Endothelial cell of umbilical vein (primary cell): ENCODE results near the gene AP1G2. TPM values are rescaled to one million over a fixed set of nuclear protein-coding genes. Genes with fewer than 3 reads are reported as not detected.

Experiments
- BruUV-seq: library from RNA; stranded (reverse); fragments of 400-500 nt; replicated peaks from 2 replicates; lab custom pipeline; 2021; lab: Mats Ljungman, UMichigan
- CTCF ChIA-PET: fragments of 300-600, 350-600 bp; sonication (Branson Sonifier 250); formaldehyde crosslinking; loops from one replicate; lab custom pipeline; 2021; ENCODE audit warnings: antibody characterized with exemption, inconsistent platforms; lab: Charles Lee
- POLR2A ChIA-PET: fragments of 300-600, 350-600 bp; sonication (Branson Sonifier 250); formaldehyde crosslinking; loops from one replicate; lab custom pipeline; 2021; ENCODE audit warnings: antibody characterized with exemption, inconsistent platforms; lab: Charles Lee
- DNase-seq: peaks from one replicate; pipeline ENCODE4 v3.0.0-alpha.2; 2011; ENCODE audit warnings: low read depth, low spot score
- FAIRE-seq: peaks from 2 replicates; lab custom pipeline; 2011; peaks lifted over from hg19 to GRCh38; lab: Jason Lieb, UNC
- H2AFZ ChIP-seq: 2 replicates; pipeline ENCODE4 v1.6.0; 2012; ENCODE audit warnings: low read depth, low read length, control low read depth, inconsistent platforms
- H3K27ac ChIP-seq: 2 replicates; pipeline ENCODE4 v1.5.1; 2011; ENCODE audit warnings: low read depth, mild to moderate bottlenecking, control low read depth, low read length, moderate library complexity; ENCODE audit not compliant: insufficient read depth
- H3K27me3 ChIP-seq, 2 experiments: 2 replicates each; pipeline versions ENCODE4 v1.6.0 to v1.6.1; 2011; ENCODE audit warnings: low read length in 2 of 2, mixed read lengths in 1 of 2; ENCODE audit not compliant: control insufficient read depth in 2 of 2, insufficient read depth in 2 of 2
- H3K36me3 ChIP-seq, 2 experiments: 2 replicates in 1 of 2; 3 replicates in 1 of 2; pipeline ENCODE4 v1.5.1; 2011; ENCODE audit warnings: low read length in 2 of 2, mild to moderate bottlenecking in 1 of 2, moderate library complexity in 1 of 2; ENCODE audit not compliant: control insufficient read depth in 2 of 2, insufficient read depth in 2 of 2; ENCODE audit errors: extremely low read depth in 1 of 2
- H3K4me1 ChIP-seq: 3 replicates; pipeline ENCODE4 v1.5.1; 2011; ENCODE audit warnings: mild to moderate bottlenecking, low read length; ENCODE audit not compliant: control insufficient read depth, insufficient read depth; ENCODE audit errors: extremely low read depth
- H3K4me2 ChIP-seq: 2 replicates; pipeline ENCODE4 v1.6.1; 2011; ENCODE audit warnings: low read length, control low read depth, mixed read lengths; ENCODE audit not compliant: insufficient read depth
- H3K4me3 ChIP-seq, 3 experiments: fragments of 200-600 bp in 1 of 3; sonication (generic), shearing (Covaris generic) in 1 of 3; replicated peaks in 1 of 3; 2 replicates each; pipeline ENCODE4 v1.5.1; 2011 to 2016; ENCODE audit warnings: control low read depth in 3 of 3, low read length in 3 of 3, mild to moderate bottlenecking in 2 of 3, inconsistent platforms in 1 of 3, low read depth in 1 of 3, moderate library complexity in 1 of 3; ENCODE audit not compliant: insufficient read depth in 1 of 3
- H3K79me2 ChIP-seq: 2 replicates; pipeline ENCODE4 v1.6.0; 2012; ENCODE audit warnings: low read length, inconsistent platforms; ENCODE audit not compliant: control insufficient read depth, insufficient read depth
- H3K9ac ChIP-seq: replicated peaks from 2 replicates; pipeline ENCODE3; 2011; ENCODE audit warnings: low read length, control low read depth; ENCODE audit not compliant: insufficient read depth; ENCODE audit errors: extremely low read depth
- H3K9me1 ChIP-seq: replicated peaks from 3 replicates; pipeline ENCODE4 v1.6.0; 2011; ENCODE audit warnings: mild to moderate bottlenecking, low read length; ENCODE audit not compliant: control insufficient read depth, insufficient read depth; ENCODE audit errors: extremely low read depth
- H3K9me3 ChIP-seq: replicated peaks from 2 replicates; pipeline ENCODE4 v1.5.1; 2012; ENCODE audit warnings: low read length, inconsistent platforms; ENCODE audit not compliant: control insufficient read depth, insufficient read depth
- H4K20me1 ChIP-seq: replicated peaks from 2 replicates; pipeline ENCODE3; 2011; ENCODE audit warnings: mild to moderate bottlenecking, low read length; ENCODE audit not compliant: control insufficient read depth, insufficient read depth; ENCODE audit errors: extremely low read depth
- CTCF ChIP-seq, 2 donors: IDR thresholded peaks; 1 replicate in 1 of 2; 2 replicates in 1 of 2; pipeline ENCODE4 v1.5.1; 2011; ENCODE audit warnings: low read length in 2 of 2, mild to moderate bottlenecking in 2 of 2, moderate library complexity in 2 of 2, control low read depth in 1 of 2, inconsistent platforms in 1 of 2, low read depth in 1 of 2; ENCODE audit not compliant: insufficient read depth in 1 of 2; ENCODE audit errors: extremely low read depth in 1 of 2
- EZH2 ChIP-seq: IDR thresholded peaks from 2 replicates; pipeline ENCODE4 v1.6.1; 2012; ENCODE audit warnings: borderline replicate concordance, low read depth, mild to moderate bottlenecking, moderate library complexity, low read length, inconsistent platforms; ENCODE audit not compliant: severe bottlenecking
- FOS ChIP-seq: IDR thresholded peaks from 2 replicates; pipeline ENCODE4 v1.6.1; 2011; ENCODE audit warnings: mild to moderate bottlenecking, low read length, moderate library complexity, borderline replicate concordance; ENCODE audit not compliant: insufficient read depth
- GATA2 ChIP-seq: IDR thresholded peaks from 2 replicates; pipeline ENCODE4 v1.7.0; 2011; ENCODE audit warnings: low read depth, mild to moderate bottlenecking, moderate library complexity, mixed read lengths, low read length; ENCODE audit not compliant: insufficient read length, insufficient read depth
- JUN ChIP-seq: IDR thresholded peaks from 2 replicates; pipeline ENCODE4 v1.6.1; 2011; ENCODE audit warnings: borderline replicate concordance, low read depth; ENCODE audit not compliant: insufficient read length, insufficient read depth
- MAX ChIP-seq: IDR thresholded peaks from 2 replicates; pipeline ENCODE4 v1.6.1; 2011; ENCODE audit not compliant: insufficient read depth, insufficient read length
- MYC ChIP-seq: IDR thresholded peaks from one replicate; pipeline ENCODE4 v1.6.1; 2011; ENCODE audit warnings: mild to moderate bottlenecking, low read depth, low read length
- POLR2A ChIP-seq: IDR thresholded peaks from 2 replicates; pipeline ENCODE4 v1.6.1; 2012; ENCODE audit warnings: low read depth, mild to moderate bottlenecking, control low read depth, low read length
- POLR2AphosphoS5 ChIP-seq: IDR thresholded peaks from 2 replicates; pipeline ENCODE4 v1.6.1; 2012; ENCODE audit warnings: low read depth, mild to moderate bottlenecking, control low read depth, low read length, moderate library complexity; ENCODE audit not compliant: insufficient read depth
- dilution Hi-C: fragments of 300-500 bp; cut with MboI; formaldehyde crosslinking; loops from one replicate; pipeline ENCODE4 v1.15.0; 2019; ENCODE audit warnings: low sequenced_read_pairs; ENCODE audit not compliant: extremely low pct_ligation_motif_present
- intact Hi-C: fragments of 100-400 bp; cut with micrococcal nuclease; formaldehyde crosslinking; loops from one replicate; pipeline ENCODE4 v1.10.0; 2022
- polyA plus RNA-seq, 4 experiments: library from polyadenylated mRNA; depleted of rRNA in 3 of 4; stranded (reverse) in 3 of 4; unstranded in 1 of 4; fragments of >200 nt; gene quantifications; 2 replicates each; pipeline versions ENCODE4 v1.2.1 to v1.2.3, GENCODE V29; 2011 to 2012; ENCODE audit warnings: missing spikeins in 1 of 4
- total RNA-seq: library from RNA; stranded (reverse); gene quantifications from 2 replicates; pipeline ENCODE4 v1.2.3, GENCODE V29; 2021

The AP1G2 gene
- total and polyA plus RNA-seq, 2 donors (not counting 3 experiments of a cell fraction or from before 2014, with no cell fraction given), result 39.0 to 55.8 TPM

GRCh38 chr14:23545740-23546365, 21.7 kb downstream of the AP1G2 start:
- no peak overlapping the region for H2AFZ ChIP-seq
- TF ChIP-seq POLR2AphosphoS5 (no peak), MAX (no peak), JUN (no peak), MYC (no peak), CTCF (IDR thresholded peaks at IDR 0.05; ENCODE audit: extremely low read depth in 1 of 2, insufficient read depth in 1 of 2, low read depth in 1 of 2, low read length in 2 of 2) (no peak), EZH2 (no peak), GATA2 (no peak), FOS (no peak), POLR2A (no peak)
- H3K27ac ChIP-seq, result no peak overlapping the region
- intact Hi-C loops, result no loop called here
- no TSS peak for BruUV-seq
- POLR2A ChIA-PET, result no interaction called here
- DNase-seq (no peak), FAIRE-seq (no peak)
- H3K9ac ChIP-seq, result no peak overlapping the region
- no peaks in the 10 kb centered on the region for H3K36me3 ChIP-seq
- CTCF ChIA-PET, result interaction anchor here (1.0 to 4.5 kb wide), 2 partner anchors 14 to 68 kb away, joined by 4 to 24 read pairs; no protein-coding TSS in a partner anchor
- no peak overlapping the region for H3K4me3 ChIP-seq
- no peaks in the 10 kb centered on the region for H3K79me2 ChIP-seq
- peaks cover 23 to 25% of the 10 kb centered on the region in 2 experiments for H3K27me3 ChIP-seq
- no peaks in the 10 kb centered on the region for H4K20me1 ChIP-seq
- H3K4me2 ChIP-seq, result no peak overlapping the region
- dilution Hi-C loops, result no loop called here
- H3K9me1 ChIP-seq, result no peaks in the 10 kb centered on the region
- H3K4me1 ChIP-seq, result peaks cover 5% of the 10 kb centered on the region
- H3K9me3 ChIP-seq, result no peaks in the 10 kb centered on the region
